GM23248 (cell line): ENCODE measurements around the gene HDAC7.

Source experiments
- EZH2 ChIP-seq: fragments of 200-600 bp; sonication (generic); IDR thresholded peaks from 2 replicates; pipeline ENCODE4 v1.6.1; 2018; ENCODE audit warnings: antibody characterized with exemption, mild to moderate bottlenecking; ENCODE audit not compliant: insufficient read depth, poor library complexity, severe bottlenecking
- EZH2phosphoT487 ChIP-seq: fragments of 200-600 bp; sonication (generic); IDR thresholded peaks from 2 replicates; pipeline ENCODE4 v1.6.1; 2018; ENCODE audit warnings: antibody characterized with exemption, moderate library complexity, mild to moderate bottlenecking, low read depth; ENCODE audit not compliant: insufficient read depth

- TF ChIP-seq EZH2 (no peak), EZH2phosphoT487 (no peak)
Observed at GRCh38 chr12:47843226-47843980, 23.7 kb upstream of the HDAC7 start.
